GM10266 (cell line): ENCODE measurements around the gene GRIFIN.

Experiments
- DNase-seq: peaks from one replicate; pipeline ENCODE4 v3.0.0; 2012; ENCODE audit errors: extremely low spot score
- CTCF ChIP-seq: IDR thresholded peaks from 2 replicates; pipeline ENCODE4 v1.5.1; 2012; ENCODE audit warnings: mild to moderate bottlenecking, low read depth; ENCODE audit not compliant: control insufficient read depth, insufficient read depth; ENCODE audit errors: missing control alignments

Gene GRIFIN

DNA sequence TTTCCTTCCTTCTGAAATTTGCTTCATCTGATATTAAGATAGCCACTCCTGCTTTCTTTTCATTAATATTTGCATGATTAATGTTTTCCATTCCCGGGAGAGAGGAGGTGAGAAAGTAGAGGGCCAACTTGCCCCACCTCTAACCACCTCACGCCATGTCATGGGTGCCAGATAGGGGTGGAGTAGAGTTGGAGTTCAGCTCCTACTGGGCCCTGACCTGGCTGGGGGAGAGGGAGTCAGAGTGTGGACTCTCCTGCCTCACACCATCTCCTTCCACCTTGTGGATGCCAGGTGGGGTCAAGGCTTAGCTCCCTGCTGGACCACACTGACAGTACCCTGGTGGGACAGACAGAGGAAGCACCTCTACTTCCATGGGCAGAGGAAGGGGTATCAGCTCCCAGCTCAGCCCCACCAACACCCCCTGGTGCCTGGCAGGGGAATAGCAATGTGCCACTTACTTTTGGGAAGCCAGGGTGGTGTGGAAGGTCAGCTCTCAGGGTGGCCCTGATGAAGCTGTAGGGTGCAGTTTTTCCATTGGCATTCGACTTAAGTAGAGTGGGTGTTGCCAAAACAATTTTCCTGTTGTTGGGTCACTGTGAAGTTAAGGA lies 44.8 kb downstream of the GRIFIN start:
- no peak for DNase-seq
- TF ChIP-seq CTCF = peak; percentile 36

GRCh38 chr7:2425749-2426148 lies 50.4 kb downstream of the GRIFIN start:
- TF ChIP-seq CTCF = no peak
- no peak for DNase-seq
